ENCODE results near the gene FTO. TPM values are rescaled to one million over a fixed set of nuclear protein-coding genes. Genes with fewer than 3 reads are reported as not detected.

Gene FTO
- total RNA-seq, 2 donors from 2014 or later, result 72.7 to 73.6 TPM

DNA sequence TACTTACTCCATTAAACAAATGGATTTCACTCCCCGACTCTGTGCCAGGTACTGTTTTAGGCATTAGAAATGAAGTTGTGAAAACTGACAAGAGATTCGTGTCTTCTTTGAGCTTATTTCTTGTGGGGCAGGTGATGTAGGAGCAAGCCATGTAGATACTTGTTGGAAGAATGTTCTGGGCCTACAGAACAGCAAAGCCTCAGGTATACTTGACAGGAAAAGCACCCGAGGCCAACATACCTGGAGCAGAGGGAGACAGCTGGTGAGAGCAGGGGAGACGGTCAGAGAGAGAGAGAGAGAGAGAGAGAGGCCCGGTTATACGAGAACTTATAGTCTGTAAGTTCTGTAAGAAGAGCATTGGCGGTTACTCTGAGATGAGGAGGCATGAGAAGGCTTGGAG lies 110.8 kb downstream of the FTO start:
- no peak for TF ChIP-seq POLR2AphosphoS5 (IDR thresholded peaks at IDR 0.05)
- TF ChIP-seq POLR2A (IDR thresholded peaks at IDR 0.05), result no peak
- TF ChIP-seq, protein P1, sequence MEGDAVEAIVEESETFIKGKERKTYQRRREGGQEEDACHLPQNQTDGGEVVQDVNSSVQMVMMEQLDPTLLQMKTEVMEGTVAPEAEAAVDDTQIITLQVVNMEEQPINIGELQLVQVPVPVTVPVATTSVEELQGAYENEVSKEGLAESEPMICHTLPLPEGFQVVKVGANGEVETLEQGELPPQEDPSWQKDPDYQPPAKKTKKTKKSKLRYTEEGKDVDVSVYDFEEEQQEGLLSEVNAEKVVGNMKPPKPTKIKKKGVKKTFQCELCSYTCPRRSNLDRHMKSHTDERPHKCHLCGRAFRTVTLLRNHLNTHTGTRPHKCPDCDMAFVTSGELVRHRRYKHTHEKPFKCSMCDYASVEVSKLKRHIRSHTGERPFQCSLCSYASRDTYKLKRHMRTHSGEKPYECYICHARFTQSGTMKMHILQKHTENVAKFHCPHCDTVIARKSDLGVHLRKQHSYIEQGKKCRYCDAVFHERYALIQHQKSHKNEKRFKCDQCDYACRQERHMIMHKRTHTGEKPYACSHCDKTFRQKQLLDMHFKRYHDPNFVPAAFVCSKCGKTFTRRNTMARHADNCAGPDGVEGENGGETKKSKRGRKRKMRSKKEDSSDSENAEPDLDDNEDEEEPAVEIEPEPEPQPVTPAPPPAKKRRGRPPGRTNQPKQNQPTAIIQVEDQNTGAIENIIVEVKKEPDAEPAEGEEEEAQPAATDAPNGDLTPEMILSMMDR (IDR thresholded peaks at IDR 0.05), result no peak
- Histone ChIP-seq H3K4me1 (replicated peaks) (no peaks in the 10 kb centered on the region), H3K27me3 (replicated peaks; ENCODE audit: insufficient read depth) (no peaks in the 10 kb centered on the region), H3K4me3 (no peak overlapping the region), H3K36me3 (no peaks in the 10 kb centered on the region), H3K9me3 (no peaks in the 10 kb centered on the region), H3K27ac (no peak overlapping the region)
- DNase-seq (ENCODE audit: low spot score), result no peak
- 87% methylated on average over 7 of the region's 7 CpGs for WGBS
- intact Hi-C loops (cut with DNase I), result no loop called here

DNA sequence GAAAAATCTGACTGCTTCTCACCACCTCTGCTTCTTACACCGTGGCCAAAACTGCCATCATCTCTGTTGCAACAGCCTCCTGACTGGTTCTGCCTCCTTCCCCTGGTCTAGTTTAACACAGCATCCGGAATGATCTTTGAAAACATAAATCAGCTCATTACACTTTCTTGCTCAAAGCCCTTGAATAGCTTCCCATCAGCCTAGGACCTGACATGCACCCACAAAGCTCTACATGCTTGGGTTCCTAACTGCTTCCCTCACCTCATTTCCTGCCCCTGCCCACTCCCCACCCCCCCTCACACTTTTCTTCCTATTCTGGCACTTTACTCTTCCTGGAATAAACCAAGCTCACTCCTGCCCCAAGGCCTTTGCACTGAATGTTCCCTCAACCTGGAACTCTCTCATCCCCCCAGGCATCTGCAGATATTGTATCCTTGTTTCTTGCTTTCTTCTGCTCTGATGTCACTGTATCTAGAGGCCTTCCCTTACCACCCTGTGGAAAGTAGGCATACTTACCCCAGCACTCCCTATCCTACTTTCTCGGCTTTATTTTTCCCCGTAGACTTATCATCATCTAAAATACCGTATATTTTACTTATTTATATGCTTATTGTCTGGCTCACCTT lies 112.4 kb downstream of the FTO start:
- Histone ChIP-seq H3K27ac (no peak overlapping the region), H3K4me1 (replicated peaks) (no peaks in the 10 kb centered on the region), H3K9me3 (no peaks in the 10 kb centered on the region), H3K36me3 (no peaks in the 10 kb centered on the region), H3K4me3 (no peak overlapping the region), H3K27me3 (replicated peaks; ENCODE audit: insufficient read depth) (no peaks in the 10 kb centered on the region)
- WGBS, result 94% methylated on average over 5 of the region's 5 CpGs
- intact Hi-C loops (cut with DNase I), result no loop called here
- no peak for DNase-seq (ENCODE audit: low spot score)
- no peak for TF ChIP-seq POLR2A (IDR thresholded peaks at IDR 0.05)
- TF ChIP-seq, protein P1 (IDR thresholded peaks at IDR 0.05), result no peak

DNA sequence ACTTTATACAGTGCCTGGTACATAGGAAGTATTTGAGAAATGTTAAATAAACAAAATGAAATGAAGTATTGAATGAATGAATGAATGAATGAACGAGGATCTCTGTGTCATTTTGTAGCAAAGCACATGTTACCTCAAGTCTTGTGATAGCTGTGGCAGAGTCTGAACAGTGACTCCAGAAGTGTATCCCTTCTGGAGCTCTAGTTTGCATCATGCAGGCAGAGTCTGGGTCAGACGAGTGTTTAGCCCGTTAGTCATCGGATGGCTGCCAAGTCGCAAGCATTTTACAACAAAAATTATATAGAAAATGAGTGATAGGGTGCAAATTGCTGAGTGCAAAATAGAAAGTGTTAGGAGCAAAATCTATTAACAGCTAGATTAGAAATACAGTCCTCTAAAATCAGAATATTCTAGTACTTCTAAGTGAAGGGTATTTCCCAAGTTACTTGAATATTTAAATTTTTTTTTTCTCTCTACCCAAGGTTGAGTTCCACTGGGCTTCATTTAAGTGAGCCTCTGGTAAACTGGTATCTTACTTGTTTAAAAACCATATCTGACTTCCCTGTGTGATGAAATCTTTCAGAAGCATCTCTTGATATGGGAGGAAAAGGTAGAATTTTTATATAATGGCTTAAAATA lies 113.3 kb downstream of the FTO start:
- no peak for DNase-seq (ENCODE audit: low spot score)
- intact Hi-C loops (cut with DNase I), result no loop called here
- no peaks in the 10 kb centered on the region for H3K27me3 ChIP-seq (replicated peaks; ENCODE audit: insufficient read depth)
- 70% methylated on average over 5 of the region's 5 CpGs for WGBS
- no peak overlapping the region for H3K27ac ChIP-seq
- no peaks in the 10 kb centered on the region for H3K4me1 ChIP-seq (replicated peaks)
- H3K36me3 ChIP-seq, result no peaks in the 10 kb centered on the region
- H3K4me3 ChIP-seq, result no peak overlapping the region
- TF ChIP-seq POLR2A (IDR thresholded peaks at IDR 0.05) (no peak), POLR2AphosphoS5 (IDR thresholded peaks at IDR 0.05) (no peak)
- TF ChIP-seq, protein P1 (IDR thresholded peaks at IDR 0.05), result no peak
- no peaks in the 10 kb centered on the region for H3K9me3 ChIP-seq

DNA sequence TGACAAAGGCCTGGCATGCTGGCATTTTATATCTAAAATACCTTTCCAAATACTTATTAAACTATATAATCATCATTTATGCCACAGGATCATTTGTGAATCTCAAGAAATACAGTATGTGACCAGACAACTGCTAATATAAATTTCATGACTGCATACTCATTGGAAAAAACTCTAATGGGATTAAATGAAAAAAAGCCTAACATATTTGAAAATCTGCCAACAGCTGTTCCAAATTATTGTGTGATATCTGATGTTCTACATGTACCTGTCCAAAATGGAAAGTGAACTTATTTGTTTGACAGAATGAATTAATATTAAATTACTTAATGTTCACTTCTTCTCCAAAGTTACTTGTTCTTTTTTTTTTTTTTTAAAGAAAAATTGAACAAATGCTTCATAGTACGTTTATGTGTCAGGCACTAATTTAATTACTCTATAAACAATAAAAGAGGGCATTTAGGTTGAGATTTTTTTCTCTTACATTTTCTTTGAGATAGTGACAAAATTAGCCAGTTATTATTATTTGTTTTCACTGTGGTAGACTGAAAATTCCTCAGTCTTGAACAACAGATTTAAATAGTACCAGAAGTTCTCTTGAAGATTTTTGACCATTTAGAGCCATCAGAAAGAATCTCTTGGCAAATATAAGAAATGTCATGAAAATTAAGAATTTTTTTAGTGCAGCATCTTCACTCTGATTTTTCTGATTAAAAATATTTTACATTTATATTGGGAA lies 114.0 kb downstream of the FTO start:
- H3K4me3 ChIP-seq, result no peak overlapping the region
- H3K27me3 ChIP-seq (replicated peaks; ENCODE audit: insufficient read depth), result no peaks in the 10 kb centered on the region
- WGBS, result 38% methylated on average over 1 of the region's 1 CpG
- no peaks in the 10 kb centered on the region for H3K9me3 ChIP-seq
- TF ChIP-seq POLR2A (IDR thresholded peaks at IDR 0.05), result no peak
- TF ChIP-seq POLR2AphosphoS5 (IDR thresholded peaks at IDR 0.05), result no peak
- TF ChIP-seq, protein P1 (IDR thresholded peaks at IDR 0.05), result no peak
- H3K27ac ChIP-seq, result no peak overlapping the region
- H3K36me3 ChIP-seq, result no peaks in the 10 kb centered on the region
- intact Hi-C loops (cut with DNase I), result no loop called here
- no peak for DNase-seq (ENCODE audit: low spot score)
- no peaks in the 10 kb centered on the region for H3K4me1 ChIP-seq (replicated peaks)

Measured in prostate gland (tissue), 2 donors.